ENCODE data around the gene KDM7A.
"Not testable (repeated sequence)": the region's sequence is repeated elsewhere in the genome, so short reads cannot be mapped to it uniquely, and the experiment has no call there.

Gene KDM7A

GRCh38 chr7:140176811-140177702, at the start of gene KDM7A:
Gene KDM7A, minus strand, starts transcription at chr7:140176983. Its CDS starts 46 bp downstream, at chr7:140176937.
- peak; percentile 4 to 91 (median 78) for DNase-seq

- peak in 4 of 56 donors; percentile 9 to 30 (median 24) for DNase-seq
These were observed 48.9 kb upstream of the KDM7A start for GRCh38 chr7:140225562-140226249.

- DNase-seq = no peak
These were observed 46.9 kb upstream of the KDM7A start for GRCh38 chr7:140223515-140224221.

GRCh38 chr7:140222814-140223213, 46.0 kb upstream of the KDM7A start:
- no peak for DNase-seq

GRCh38 chr7:140219672-140220524, 43.1 kb upstream of the KDM7A start:
- no peak for DNase-seq

GRCh38 chr7:140218656-140219055, 41.9 kb upstream of the KDM7A start:
- no peak for DNase-seq

GRCh38 chr7:140217750-140218501, 41.1 kb upstream of the KDM7A start:
- DNase-seq = no peak

- DNase-seq = no peak
These were observed 38.5 kb upstream of the KDM7A start for GRCh38 chr7:140215281-140215680.

- DNase-seq = no peak
These were observed 37.4 kb upstream of the KDM7A start for GRCh38 chr7:140214075-140214684.

GRCh38 chr7:140213684-140214074, 36.9 kb upstream of the KDM7A start:
- DNase-seq = no peak

- no peak for DNase-seq
These were observed 35.5 kb upstream of the KDM7A start for GRCh38 chr7:140212100-140212881.

GRCh38 chr7:140211698-140212097, 34.9 kb upstream of the KDM7A start:
- no peak for DNase-seq

GRCh38 chr7:140209866-140210609, 33.3 kb upstream of the KDM7A start:
- peak in 12 of 56 donors; percentile 1 to 47 (median 22) for DNase-seq

- no peak for DNase-seq
These were observed 30.0 kb upstream of the KDM7A start for GRCh38 chr7:140206616-140207389.

- DNase-seq = peak in 1 of 56 donors; percentile 7
These were observed 28.8 kb upstream of the KDM7A start for GRCh38 chr7:140205600-140205999.

- DNase-seq = no peak
These were observed 26.8 kb upstream of the KDM7A start for GRCh38 chr7:140203556-140203955.

GRCh38 chr7:140202942-140203341, 26.2 kb upstream of the KDM7A start:
- DNase-seq = not testable (repeated sequence)

Measured in amygdala (tissue), 56 donors.